Endodermal cell (in vitro differentiated cells): ENCODE measurements around the gene SND1. TPM values are rescaled to one million over a fixed set of nuclear protein-coding genes. Genes with fewer than 3 reads are reported as not detected.

Experiments used
- DNase-seq: peaks from one replicate; pipeline ENCODE4 v3.0.0-alpha.2; 2017
- H3K27ac ChIP-seq: 2 replicates; pipeline ENCODE4 v1.5.1; 2013; ENCODE audit warnings: mild to moderate bottlenecking, low read depth, low read length, moderate library complexity
- H3K27me3 ChIP-seq: 2 replicates; pipeline ENCODE4 v1.6.1; 2013; ENCODE audit warnings: mild to moderate bottlenecking, low read length, moderate library complexity; ENCODE audit not compliant: insufficient read depth, control insufficient read depth, poor library complexity, severe bottlenecking
- H3K36me3 ChIP-seq: 2 replicates; pipeline ENCODE4 v1.7.0; 2013; ENCODE audit warnings: mild to moderate bottlenecking, low read length, moderate library complexity; ENCODE audit not compliant: control insufficient read depth, insufficient read depth
- H3K4me1 ChIP-seq: one replicate; pipeline ENCODE4 v1.7.0; 2013; ENCODE audit warnings: low read length; ENCODE audit not compliant: control insufficient read depth, insufficient read depth
- H3K4me3 ChIP-seq: 2 replicates; pipeline ENCODE4 v1.5.1; 2013; ENCODE audit warnings: mild to moderate bottlenecking, low read length, moderate library complexity
- H3K9ac ChIP-seq: 2 replicates; pipeline ENCODE4 v1.6.1; 2013; ENCODE audit warnings: mild to moderate bottlenecking, low read length, moderate library complexity; ENCODE audit not compliant: poor library complexity, severe bottlenecking; ENCODE audit errors: extremely low read depth
- H3K9me3 ChIP-seq: 2 replicates; pipeline ENCODE4 v1.6.1; 2013; ENCODE audit warnings: mild to moderate bottlenecking, low read length, moderate library complexity; ENCODE audit not compliant: control insufficient read depth
- H3K27ac Mint-ChIP-seq: 2 replicates; pipeline ENCODE4 v1.8.0; 2020; ENCODE audit warnings: mixed read lengths
- H3K27me3 Mint-ChIP-seq: 2 replicates; pipeline ENCODE4 v1.8.0; 2021; ENCODE audit warnings: mild to moderate bottlenecking, mixed read lengths; ENCODE audit not compliant: insufficient read depth
- H3K36me3 Mint-ChIP-seq: 2 replicates; pipeline ENCODE4 v1.8.0; 2020; ENCODE audit warnings: low read depth, mixed read lengths
- H3K4me1 Mint-ChIP-seq: 2 replicates; pipeline ENCODE4 v1.8.0; 2020; ENCODE audit warnings: mixed read lengths
- H3K4me3 Mint-ChIP-seq: 2 replicates; pipeline ENCODE4 v1.8.0; 2020; ENCODE audit warnings: mild to moderate bottlenecking, moderate library complexity, mixed read lengths
- H3K9me3 Mint-ChIP-seq: 2 replicates; pipeline ENCODE4 v1.8.0; 2020; ENCODE audit warnings: mild to moderate bottlenecking, mixed read lengths
- CTCF ChIP-seq: fragments of 200-600 bp; sonication (generic); conservative IDR thresholded peaks from 2 replicates; pipeline ENCODE4 v1.5.0; 2021; ENCODE audit warnings: antibody characterized with exemption, mild to moderate bottlenecking
- WGBS, 2 experiments: methylation state at CpG; one replicate each; pipeline versions ENCODE4 v1.1.5 to v1.1.7; 2013; ENCODE audit warnings: missing lambda C conversion rate in 2 of 2, mixed read lengths in 1 of 2; ENCODE audit not compliant: insufficient coverage in 1 of 2, insufficient read length in 1 of 2; 5-methylcytosine and 5-hydroxymethylcytosine counted together
- total RNA-seq, 2 donors: library from RNA; stranded (reverse); fragmentation: NEBNext Ultra II Directional in 1 of 2; extraction: Animal tissue kit (Norgen Biotek cat#: 25700) in 1 of 2; gene quantifications; 2 replicates in 1 of 2; 3 replicates in 1 of 2; pipeline ENCODE4 v1.2.1, GENCODE V29; 2021

The SND1 gene
- total RNA-seq, 2 donors from 2014 or later = 240 to 267 TPM

GRCh38 chr7:127690806-127691205, 38.8 kb downstream of the SND1 start:
- peaks cover 72% of the 10 kb centered on the region for H3K36me3 Mint-ChIP-seq
- Histone ChIP-seq H3K9ac (no peak overlapping the region), H3K9me3 (no peaks in the 10 kb centered on the region), H3K36me3 (peaks cover 91% of the 10 kb centered on the region), H3K4me3 (no peak overlapping the region), H3K27ac (peak overlapping the region; percentile 8), H3K4me1 (no peaks in the 10 kb centered on the region), H3K27me3 (no peaks in the 10 kb centered on the region)
- DNase-seq = no peak
- no peak overlapping the region for H3K27ac Mint-ChIP-seq
- no peaks in the 10 kb centered on the region for H3K4me1 Mint-ChIP-seq
- 80 to 93% methylated on average over 1 to 2 of the region's 3 CpGs for WGBS, 2 experiments
- no peak for TF ChIP-seq CTCF
- no peak overlapping the region for H3K4me3 Mint-ChIP-seq
- no peaks in the 10 kb centered on the region for H3K27me3 Mint-ChIP-seq
- H3K9me3 Mint-ChIP-seq = no peaks in the 10 kb centered on the region

- H3K27ac ChIP-seq = no peak overlapping the region
- no peak overlapping the region for H3K9ac ChIP-seq
- Mint-ChIP-seq H3K36me3 (peaks cover 68% of the 10 kb centered on the region), H3K27me3 (no peaks in the 10 kb centered on the region), H3K4me1 (no peaks in the 10 kb centered on the region), H3K27ac (peak overlapping the region; percentile 37), H3K4me3 (no peak overlapping the region), H3K9me3 (no peaks in the 10 kb centered on the region)
- no peak for DNase-seq
- peaks cover 91% of the 10 kb centered on the region for H3K36me3 ChIP-seq
- no peak for TF ChIP-seq CTCF
- H3K9me3 ChIP-seq = no peaks in the 10 kb centered on the region
- 80 to 100% methylated on average over 1 of the region's 1 CpG for WGBS, 2 experiments
- no peaks in the 10 kb centered on the region for H3K27me3 ChIP-seq
- no peak overlapping the region for H3K4me3 ChIP-seq
- no peaks in the 10 kb centered on the region for H3K4me1 ChIP-seq
These were observed 40.2 kb downstream of the SND1 start for GRCh38 chr7:127692200-127692599.

- Histone ChIP-seq H3K9ac (no peak overlapping the region), H3K9me3 (no peaks in the 10 kb centered on the region), H3K4me1 (peaks cover 2% of the 10 kb centered on the region), H3K4me3 (no peak overlapping the region), H3K27me3 (no peaks in the 10 kb centered on the region), H3K27ac (no peak overlapping the region), H3K36me3 (peaks cover 100% of the 10 kb centered on the region)
- no peak for TF ChIP-seq CTCF
- no peak overlapping the region for H3K27ac Mint-ChIP-seq
- H3K36me3 Mint-ChIP-seq = peaks cover 91% of the 10 kb centered on the region
- no peaks in the 10 kb centered on the region for H3K9me3 Mint-ChIP-seq
- no peak for DNase-seq
- peaks cover 17% of the 10 kb centered on the region for H3K4me1 Mint-ChIP-seq
- WGBS, 2 experiments = 90 to 100% methylated on average over 1 to 2 of the region's 2 CpGs
- no peak overlapping the region for H3K4me3 Mint-ChIP-seq
- H3K27me3 Mint-ChIP-seq = no peaks in the 10 kb centered on the region
These were observed 47.9 kb downstream of the SND1 start for GRCh38 chr7:127699853-127700252.
